ENCODE data around the gene PCSK2. TPM values are rescaled to one million over a fixed set of nuclear protein-coding genes. Genes with fewer than 3 reads are reported as not detected.

PCSK2 gene
- total and polyA plus RNA-seq, 2 donors (not counting 3 experiments of a cell fraction or from before 2014, with no cell fraction given) = not detected

GRCh38 chr20:17500271-17500670, 273.4 kb downstream of the PCSK2 start:
- BruUV-seq (replicated peaks) = no TSS peak
- CTCF ChIA-PET = no interaction called here

More at GRCh38 chr20:17500271-17500670, 273.4 kb downstream of the PCSK2 start:
- TF ChIP-seq GATA2 (IDR thresholded peaks at IDR 0.05; ENCODE audit: insufficient read depth, insufficient read length, low read depth, low read length) = no peak
- TF ChIP-seq POLR2A (IDR thresholded peaks at IDR 0.05; ENCODE audit: low read depth, low read length) = no peak
- TF ChIP-seq, protein P1, sequence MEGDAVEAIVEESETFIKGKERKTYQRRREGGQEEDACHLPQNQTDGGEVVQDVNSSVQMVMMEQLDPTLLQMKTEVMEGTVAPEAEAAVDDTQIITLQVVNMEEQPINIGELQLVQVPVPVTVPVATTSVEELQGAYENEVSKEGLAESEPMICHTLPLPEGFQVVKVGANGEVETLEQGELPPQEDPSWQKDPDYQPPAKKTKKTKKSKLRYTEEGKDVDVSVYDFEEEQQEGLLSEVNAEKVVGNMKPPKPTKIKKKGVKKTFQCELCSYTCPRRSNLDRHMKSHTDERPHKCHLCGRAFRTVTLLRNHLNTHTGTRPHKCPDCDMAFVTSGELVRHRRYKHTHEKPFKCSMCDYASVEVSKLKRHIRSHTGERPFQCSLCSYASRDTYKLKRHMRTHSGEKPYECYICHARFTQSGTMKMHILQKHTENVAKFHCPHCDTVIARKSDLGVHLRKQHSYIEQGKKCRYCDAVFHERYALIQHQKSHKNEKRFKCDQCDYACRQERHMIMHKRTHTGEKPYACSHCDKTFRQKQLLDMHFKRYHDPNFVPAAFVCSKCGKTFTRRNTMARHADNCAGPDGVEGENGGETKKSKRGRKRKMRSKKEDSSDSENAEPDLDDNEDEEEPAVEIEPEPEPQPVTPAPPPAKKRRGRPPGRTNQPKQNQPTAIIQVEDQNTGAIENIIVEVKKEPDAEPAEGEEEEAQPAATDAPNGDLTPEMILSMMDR (IDR thresholded peaks at IDR 0.05; ENCODE audit: extremely low read depth in 1 of 2, insufficient read depth in 1 of 2, low read depth in 1 of 2, low read length in 2 of 2) = no peak
- no peak for TF ChIP-seq POLR2AphosphoS5 (IDR thresholded peaks at IDR 0.05; ENCODE audit: insufficient read depth, low read depth, low read length)
- no peak for TF ChIP-seq EZH2 (IDR thresholded peaks at IDR 0.05; ENCODE audit: borderline replicate concordance, low read depth, low read length, severe bottlenecking)
- TF ChIP-seq FOS (IDR thresholded peaks at IDR 0.05; ENCODE audit: borderline replicate concordance, insufficient read depth, low read length) = no peak
- TF ChIP-seq MAX (IDR thresholded peaks at IDR 0.05; ENCODE audit: insufficient read depth, insufficient read length) = no peak
- no peak for TF ChIP-seq JUN (IDR thresholded peaks at IDR 0.05; ENCODE audit: borderline replicate concordance, insufficient read depth, insufficient read length, low read depth)
- TF ChIP-seq MYC (IDR thresholded peaks at IDR 0.05; ENCODE audit: low read depth, low read length) = no peak
- H4K20me1 ChIP-seq (replicated peaks; ENCODE audit: control insufficient read depth, extremely low read depth, insufficient read depth, low read length) = no peaks in the 10 kb centered on the region
- no peaks in the 10 kb centered on the region for H3K36me3 ChIP-seq (ENCODE audit: control insufficient read depth in 2 of 2, extremely low read depth in 1 of 2, insufficient read depth in 2 of 2, low read length in 2 of 2)
- no peaks in the 10 kb centered on the region for H3K79me2 ChIP-seq (ENCODE audit: control insufficient read depth, insufficient read depth, low read length)
- DNase-seq (ENCODE audit: low read depth, low spot score) (no peak), FAIRE-seq (no peak)
- POLR2A ChIA-PET = no interaction called here
- no peaks in the 10 kb centered on the region for H3K27me3 ChIP-seq (ENCODE audit: control insufficient read depth in 2 of 2, insufficient read depth in 2 of 2, low read length in 2 of 2)
- no peak overlapping the region for H2AFZ ChIP-seq (ENCODE audit: low read depth, low read length)
- intact Hi-C loops (cut with micrococcal nuclease) = loop anchor here (5.0 kb wide), 1 partner anchor 777 kb away; no protein-coding TSS in a partner anchor
- peaks cover 8% of the 10 kb centered on the region for H3K4me1 ChIP-seq (ENCODE audit: control insufficient read depth, extremely low read depth, insufficient read depth, low read length)
- H3K9me3 ChIP-seq (replicated peaks; ENCODE audit: control insufficient read depth, insufficient read depth, low read length) = no peaks in the 10 kb centered on the region
- no peak overlapping the region for H3K27ac ChIP-seq (ENCODE audit: insufficient read depth, low read depth, low read length)
- no peaks in the 10 kb centered on the region for H3K9me1 ChIP-seq (replicated peaks; ENCODE audit: control insufficient read depth, extremely low read depth, insufficient read depth, low read length)
- H3K4me2 ChIP-seq (ENCODE audit: insufficient read depth, low read length) = no peak overlapping the region
- H3K4me3 ChIP-seq (replicated peaks in 1 of 3; ENCODE audit: insufficient read depth in 1 of 3, low read depth in 1 of 3, low read length in 3 of 3) = no peak overlapping the region
- dilution Hi-C loops (cut with MboI; ENCODE audit: extremely low pct_ligation_motif_present, low sequenced_read_pairs) = no loop called here
- no peak overlapping the region for H3K9ac ChIP-seq (replicated peaks; ENCODE audit: extremely low read depth, insufficient read depth, low read length)

All from endothelial cell of umbilical vein (primary cell).